H9 (cell line): ENCODE measurements around the gene SCGB2A2. TPM values are rescaled to one million over a fixed set of nuclear protein-coding genes. Genes with fewer than 3 reads are reported as not detected.

ENCODE experiments used
- DNase-seq: peaks from one replicate; pipeline ENCODE4 v3.0.0-alpha.2; 2017
- H2AFZ ChIP-seq: one replicate; pipeline ENCODE4 v1.6.1; 2013; ENCODE audit warnings: mild to moderate bottlenecking, low read length, control low read depth, moderate library complexity
- H2AK5ac ChIP-seq: 2 replicates; pipeline ENCODE4 v1.6.1; 2013; ENCODE audit warnings: low read length, control low read depth, mixed read lengths; ENCODE audit not compliant: insufficient read length
- H2BK120ac ChIP-seq: one replicate; pipeline ENCODE4 v1.6.1; 2013; ENCODE audit warnings: low read depth, mild to moderate bottlenecking, low read length, control low read depth, inconsistent platforms; ENCODE audit not compliant: poor library complexity, severe bottlenecking
- H2BK12ac ChIP-seq: 2 replicates; pipeline ENCODE4 v1.6.1; 2013; ENCODE audit warnings: low read length, control low read depth, mixed read lengths, low read depth; ENCODE audit not compliant: insufficient read length
- H2BK15ac ChIP-seq: 2 replicates; pipeline ENCODE4 v1.6.1; 2013; ENCODE audit warnings: low read depth, low read length, control low read depth
- H2BK20ac ChIP-seq: one replicate; pipeline ENCODE4 v1.6.1; 2013; ENCODE audit warnings: low read depth, mild to moderate bottlenecking, low read length, control low read depth, inconsistent platforms; ENCODE audit not compliant: poor library complexity, severe bottlenecking
- H2BK5ac ChIP-seq: 2 replicates; pipeline ENCODE4 v1.6.1; 2013; ENCODE audit warnings: low read length, control low read depth, mixed read lengths; ENCODE audit not compliant: insufficient read length
- H3K14ac ChIP-seq: 2 replicates; pipeline ENCODE4 v1.6.1; 2013; ENCODE audit warnings: low read length, control low read depth; ENCODE audit not compliant: insufficient read depth
- H3K18ac ChIP-seq: 2 replicates; pipeline ENCODE4 v1.6.1; 2013; ENCODE audit warnings: low read depth, mild to moderate bottlenecking, mixed read lengths, low read length, control low read depth; ENCODE audit not compliant: insufficient read length
- H3K23ac ChIP-seq: 2 replicates; pipeline ENCODE4 v1.6.1; 2013; ENCODE audit warnings: low read length, control low read depth, mixed read lengths, low read depth; ENCODE audit not compliant: insufficient read length
- H3K23me2 ChIP-seq: 2 replicates; pipeline ENCODE4 v1.6.1; 2013; ENCODE audit warnings: low read depth, mild to moderate bottlenecking, mixed read lengths, low read length, control low read depth; ENCODE audit not compliant: insufficient read length, poor library complexity, severe bottlenecking
- H3K27ac ChIP-seq: 2 replicates; pipeline ENCODE4 v1.5.1; 2013; ENCODE audit warnings: low read length, control low read depth, mixed read lengths, low read depth; ENCODE audit not compliant: insufficient read length
- H3K27me3 ChIP-seq: 2 replicates; pipeline ENCODE4 v1.6.1; 2013; ENCODE audit warnings: low read length, control low read depth, inconsistent platforms; ENCODE audit not compliant: insufficient read depth
- H3K4ac ChIP-seq: 2 replicates; pipeline ENCODE4 v1.6.1; 2013; ENCODE audit warnings: low read depth, mild to moderate bottlenecking, control low read depth, inconsistent platforms, low read length, moderate library complexity
- H3K4me1 ChIP-seq: 2 replicates; pipeline ENCODE4 v1.6.1; 2013; ENCODE audit warnings: low read length, control low read depth, inconsistent platforms; ENCODE audit not compliant: insufficient read depth
- H3K4me2 ChIP-seq: 2 replicates; pipeline ENCODE4 v1.6.1; 2013; ENCODE audit warnings: low read length, control low read depth, mixed read lengths; ENCODE audit not compliant: insufficient read length, insufficient read depth
- H3K56ac ChIP-seq: 2 replicates; pipeline ENCODE4 v1.6.1; 2013; ENCODE audit warnings: low read depth, mild to moderate bottlenecking, mixed read lengths, low read length, control low read depth; ENCODE audit not compliant: insufficient read length
- H3K79me1 ChIP-seq: 2 replicates; pipeline ENCODE4 v1.6.1; 2013; ENCODE audit warnings: low read depth, mild to moderate bottlenecking, moderate library complexity, low read length, control low read depth, inconsistent platforms; ENCODE audit not compliant: insufficient read depth, poor library complexity, severe bottlenecking
- H3K79me2 ChIP-seq: 2 replicates; pipeline ENCODE4 v1.6.1; 2013; ENCODE audit warnings: low read length, control low read depth, inconsistent platforms; ENCODE audit not compliant: insufficient read depth
- H3K9ac ChIP-seq: 2 replicates; pipeline ENCODE4 v1.6.1; 2013; ENCODE audit warnings: low read length, control low read depth, mixed read lengths; ENCODE audit not compliant: insufficient read length; ENCODE audit errors: extremely low read depth
- H3K9me3 ChIP-seq: one replicate; pipeline ENCODE4 v1.6.1; 2013; ENCODE audit warnings: low read depth, low read length, inconsistent platforms; ENCODE audit not compliant: control insufficient read depth
- H3T11ph ChIP-seq: one replicate; pipeline ENCODE4 v1.6.1; 2013; ENCODE audit warnings: mild to moderate bottlenecking, low read length, control low read depth, inconsistent platforms
- H4K20me1 ChIP-seq: one replicate; pipeline ENCODE4 v1.6.1; 2013; ENCODE audit not compliant: control insufficient read depth, insufficient read length, insufficient read depth
- H4K5ac ChIP-seq: 2 replicates; pipeline ENCODE4 v1.6.1; 2013; ENCODE audit warnings: low read depth, mild to moderate bottlenecking, mixed read lengths, low read length, control low read depth; ENCODE audit not compliant: insufficient read length
- H4K8ac ChIP-seq: replicated peaks from 2 replicates; pipeline ENCODE4 v1.6.1; 2013; ENCODE audit warnings: low read length, control low read depth, mixed read lengths, low read depth; ENCODE audit not compliant: insufficient read length
- H4K91ac ChIP-seq: 2 replicates; pipeline ENCODE4 v1.6.1; 2013; ENCODE audit warnings: low read depth, mild to moderate bottlenecking, moderate library complexity, mixed read lengths, low read length, control low read depth; ENCODE audit not compliant: insufficient read length
- H3K27ac Mint-ChIP-seq, 3 experiments: 2 replicates in 2 of 3; 3 replicates in 1 of 3; pipeline ENCODE4 v1.8.0; 2020 to 2021; ENCODE audit warnings: mixed read lengths in 3 of 3, mild to moderate bottlenecking in 1 of 3, moderate library complexity in 1 of 3
- H3K27me3 Mint-ChIP-seq: 2 replicates; pipeline ENCODE4 v1.8.0; 2021; ENCODE audit warnings: low read depth, mild to moderate bottlenecking, moderate library complexity, mixed read lengths
- H3K36me3 Mint-ChIP-seq, 3 experiments: 2 replicates in 2 of 3; 3 replicates in 1 of 3; pipeline ENCODE4 v1.8.0; 2020 to 2021; ENCODE audit warnings: low read depth in 3 of 3, mixed read lengths in 3 of 3; ENCODE audit not compliant: insufficient read depth in 1 of 3
- H3K4me1 Mint-ChIP-seq, 2 experiments: 2 replicates each; pipeline ENCODE4 v1.8.0; 2020; ENCODE audit warnings: mixed read lengths in 2 of 2
- H3K4me3 Mint-ChIP-seq, 2 experiments: 2 replicates in 1 of 2; 3 replicates in 1 of 2; pipeline ENCODE4 v1.8.0; 2020 to 2021; ENCODE audit warnings: mild to moderate bottlenecking in 2 of 2, mixed read lengths in 2 of 2, moderate library complexity in 1 of 2
- H3K9me3 Mint-ChIP-seq, 2 experiments: 2 replicates in 1 of 2; 3 replicates in 1 of 2; pipeline ENCODE4 v1.8.0; 2020; ENCODE audit warnings: mild to moderate bottlenecking in 2 of 2, mixed read lengths in 2 of 2, moderate library complexity in 1 of 2
- CTCF ChIP-seq: fragments of 200-600 bp; sonication (generic); conservative IDR thresholded peaks from 3 replicates; pipeline ENCODE4 v1.8.0; 2021; ENCODE audit warnings: antibody characterized with exemption, mild to moderate bottlenecking
- WGBS: extraction: QIAGEN DNeasy Blood & Tissue Kit; methylation state at CpG from one replicate; pipeline ENCODE4 v1.1.7; 2013; ENCODE audit warnings: missing lambda C conversion rate, low lambda C conversion rate, mixed read lengths; ENCODE audit not compliant: insufficient read length; ENCODE audit errors: extremely low coverage; 5-methylcytosine and 5-hydroxymethylcytosine counted together
- total RNA-seq: library from RNA; stranded (reverse); gene quantifications from 2 replicates; pipeline ENCODE4 v1.2.1, GENCODE V29; 2021

The SCGB2A2 gene
- total RNA-seq, 1 experiment from 2014 or later = not detected

- Histone ChIP-seq H3K79me1 (no peaks in the 10 kb centered on the region), H3K4ac (no peak overlapping the region), H2BK12ac (no peak overlapping the region), H3K27me3 (no peaks in the 10 kb centered on the region), H3T11ph (no peak overlapping the region), H3K14ac (no peak overlapping the region), H3K23me2 (no peaks in the 10 kb centered on the region), H3K79me2 (no peaks in the 10 kb centered on the region), H3K4me1 (no peaks in the 10 kb centered on the region), H4K20me1 (no peaks in the 10 kb centered on the region), H3K23ac (no peak overlapping the region), H3K27ac (no peak overlapping the region), H4K8ac (no peak overlapping the region), H3K9me3 (peaks cover 16% of the 10 kb centered on the region), H3K18ac (no peak overlapping the region), H2AFZ (no peak overlapping the region), H2BK15ac (no peak overlapping the region), H4K91ac (no peak overlapping the region), H3K56ac (no peak overlapping the region), H3K4me2 (no peak overlapping the region), H2AK5ac (no peak overlapping the region), H3K9ac (no peak overlapping the region), H2BK5ac (no peak overlapping the region), H2BK120ac (no peak overlapping the region), H2BK20ac (no peak overlapping the region), H4K5ac (no peak overlapping the region)
- no peak overlapping the region for H3K27ac Mint-ChIP-seq
- H3K36me3 Mint-ChIP-seq = peaks cover 0 to 13% (median 1%) of the 10 kb centered on the region in 3 experiments; a peak in 6 of 7 replicates
- no peak for TF ChIP-seq CTCF
- H3K4me3 Mint-ChIP-seq = no peak overlapping the region
- no CpG with 5 or more reads among the region's 2 CpGs for WGBS
- H3K9me3 Mint-ChIP-seq = peaks cover 37 to 38% of the 10 kb centered on the region in 2 experiments
- DNase-seq = no peak
- H3K27me3 Mint-ChIP-seq = peaks cover 10% of the 10 kb centered on the region
- H3K4me1 Mint-ChIP-seq = peaks cover 3 to 8% of the 10 kb centered on the region in 2 experiments; a peak in 2 of 4 replicates
Observed at GRCh38 chr11:62256281-62256680, 13.7 kb upstream of the SCGB2A2 start.
